ENCODE data around the gene PRRC2B.

DNA sequence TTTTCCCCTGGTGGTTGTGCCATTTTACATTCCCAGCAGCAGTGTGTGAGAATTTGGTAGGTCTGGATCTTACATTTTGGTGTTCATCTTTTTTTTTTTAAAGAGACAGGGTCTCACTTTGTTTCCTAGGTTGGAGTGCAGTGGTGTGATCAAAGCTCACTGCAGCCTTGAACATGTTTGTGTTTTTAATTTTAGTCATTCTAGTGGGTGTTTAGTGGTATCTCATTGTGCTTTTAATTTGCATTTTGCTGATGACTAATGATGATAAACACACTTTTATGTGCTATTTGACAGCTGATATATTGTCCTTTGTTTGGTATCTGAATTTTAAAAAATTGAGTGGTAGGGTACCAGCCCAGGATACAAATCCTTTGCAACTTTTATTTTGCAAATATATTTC lies 55.4 kb downstream of the PRRC2B start:
- TF ChIP-seq, protein P1, sequence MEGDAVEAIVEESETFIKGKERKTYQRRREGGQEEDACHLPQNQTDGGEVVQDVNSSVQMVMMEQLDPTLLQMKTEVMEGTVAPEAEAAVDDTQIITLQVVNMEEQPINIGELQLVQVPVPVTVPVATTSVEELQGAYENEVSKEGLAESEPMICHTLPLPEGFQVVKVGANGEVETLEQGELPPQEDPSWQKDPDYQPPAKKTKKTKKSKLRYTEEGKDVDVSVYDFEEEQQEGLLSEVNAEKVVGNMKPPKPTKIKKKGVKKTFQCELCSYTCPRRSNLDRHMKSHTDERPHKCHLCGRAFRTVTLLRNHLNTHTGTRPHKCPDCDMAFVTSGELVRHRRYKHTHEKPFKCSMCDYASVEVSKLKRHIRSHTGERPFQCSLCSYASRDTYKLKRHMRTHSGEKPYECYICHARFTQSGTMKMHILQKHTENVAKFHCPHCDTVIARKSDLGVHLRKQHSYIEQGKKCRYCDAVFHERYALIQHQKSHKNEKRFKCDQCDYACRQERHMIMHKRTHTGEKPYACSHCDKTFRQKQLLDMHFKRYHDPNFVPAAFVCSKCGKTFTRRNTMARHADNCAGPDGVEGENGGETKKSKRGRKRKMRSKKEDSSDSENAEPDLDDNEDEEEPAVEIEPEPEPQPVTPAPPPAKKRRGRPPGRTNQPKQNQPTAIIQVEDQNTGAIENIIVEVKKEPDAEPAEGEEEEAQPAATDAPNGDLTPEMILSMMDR (IDR thresholded peaks at IDR 0.05): no peak
- no peak for TF ChIP-seq POLR2A (IDR thresholded peaks at IDR 0.05)
- TF ChIP-seq POLR2AphosphoS5 (IDR thresholded peaks at IDR 0.05): no peak

Measured in transverse colon (tissue), 4 donors.